ENCODE results near the gene IL17RE. TPM values are rescaled to one million over a fixed set of nuclear protein-coding genes. Genes with fewer than 3 reads are reported as not detected.

Gene IL17RE
- total RNA-seq, 1 experiment from 2014 or later = 2.3 TPM

DNA sequence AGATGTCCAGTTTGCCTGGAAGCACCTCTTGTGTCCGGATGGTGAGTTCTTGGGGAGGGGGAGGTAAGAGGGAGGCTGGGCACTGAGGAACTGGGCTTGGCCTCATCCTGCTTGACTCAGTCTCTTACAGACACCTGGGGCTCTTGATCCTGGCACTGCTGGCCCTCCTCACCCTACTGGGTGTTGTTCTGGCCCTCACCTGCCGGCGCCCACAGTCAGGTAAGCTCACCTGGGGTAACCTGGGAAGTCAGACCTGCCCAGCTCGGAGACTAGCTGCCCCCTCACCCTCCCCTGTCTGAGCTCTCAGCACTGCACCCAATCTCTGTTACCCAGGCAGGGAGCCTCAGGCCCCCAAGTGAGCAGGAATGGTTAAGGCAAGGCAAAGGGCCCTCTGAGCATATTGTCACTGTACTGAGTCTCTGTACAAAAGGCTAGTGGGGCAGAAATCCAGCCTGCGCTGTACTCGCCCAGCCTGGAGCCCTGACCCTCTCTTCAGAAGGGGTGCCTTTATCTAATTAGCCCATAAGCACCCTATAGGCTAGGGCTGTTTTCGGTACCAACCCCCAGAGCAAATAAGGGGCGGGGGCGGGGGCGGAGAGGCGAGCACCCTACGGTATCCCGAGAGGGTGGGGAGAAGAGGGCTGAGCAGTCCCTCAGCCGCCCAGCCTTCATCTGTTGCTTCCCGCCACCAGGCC lies 12.1 kb downstream of the IL17RE start:
- no TSS peak for BruUV-seq (replicated peaks)
- Histone ChIP-seq H3K36me3 (ENCODE audit: insufficient read depth, low read length, poor library complexity, severe bottlenecking) (no peaks in the 10 kb centered on the region), H3K27me3 (replicated peaks; ENCODE audit: insufficient read depth, low read depth, low read length, poor library complexity) (no peaks in the 10 kb centered on the region), H3K27ac (ENCODE audit: low read depth, low read length, poor library complexity, severe bottlenecking) (peak overlapping the region; percentile 75), H3K4me3 (ENCODE audit: low read depth, low read length, poor library complexity, severe bottlenecking) (peak overlapping the region; percentile 64), H3K9me3 (ENCODE audit: low read depth, low read length, poor library complexity, severe bottlenecking) (no peaks in the 10 kb centered on the region), H3K4me1 (ENCODE audit: insufficient read depth, low read length, poor library complexity, severe bottlenecking) (peaks cover 29% of the 10 kb centered on the region)
- intact Hi-C loops (cut with micrococcal nuclease; ENCODE audit: unreplicated experiment) = no loop called here
- CTCF ChIA-PET = no interaction called here
- POLR2A ChIA-PET (ENCODE audit: low non-redundant PET) = no interaction called here
- peak; percentile 78 for DNase-seq (ENCODE audit: low spot score)
- TF ChIP-seq, protein P1, sequence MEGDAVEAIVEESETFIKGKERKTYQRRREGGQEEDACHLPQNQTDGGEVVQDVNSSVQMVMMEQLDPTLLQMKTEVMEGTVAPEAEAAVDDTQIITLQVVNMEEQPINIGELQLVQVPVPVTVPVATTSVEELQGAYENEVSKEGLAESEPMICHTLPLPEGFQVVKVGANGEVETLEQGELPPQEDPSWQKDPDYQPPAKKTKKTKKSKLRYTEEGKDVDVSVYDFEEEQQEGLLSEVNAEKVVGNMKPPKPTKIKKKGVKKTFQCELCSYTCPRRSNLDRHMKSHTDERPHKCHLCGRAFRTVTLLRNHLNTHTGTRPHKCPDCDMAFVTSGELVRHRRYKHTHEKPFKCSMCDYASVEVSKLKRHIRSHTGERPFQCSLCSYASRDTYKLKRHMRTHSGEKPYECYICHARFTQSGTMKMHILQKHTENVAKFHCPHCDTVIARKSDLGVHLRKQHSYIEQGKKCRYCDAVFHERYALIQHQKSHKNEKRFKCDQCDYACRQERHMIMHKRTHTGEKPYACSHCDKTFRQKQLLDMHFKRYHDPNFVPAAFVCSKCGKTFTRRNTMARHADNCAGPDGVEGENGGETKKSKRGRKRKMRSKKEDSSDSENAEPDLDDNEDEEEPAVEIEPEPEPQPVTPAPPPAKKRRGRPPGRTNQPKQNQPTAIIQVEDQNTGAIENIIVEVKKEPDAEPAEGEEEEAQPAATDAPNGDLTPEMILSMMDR (conservative IDR thresholded peaks at IDR 0.05; ENCODE audit: low read depth, low read length) = no peak
- TF ChIP-seq EZH2 (IDR thresholded peaks at IDR 0.05; ENCODE audit: borderline replicate concordance, low read depth, low read length, poor library complexity, severe bottlenecking) = no peak

DNA sequence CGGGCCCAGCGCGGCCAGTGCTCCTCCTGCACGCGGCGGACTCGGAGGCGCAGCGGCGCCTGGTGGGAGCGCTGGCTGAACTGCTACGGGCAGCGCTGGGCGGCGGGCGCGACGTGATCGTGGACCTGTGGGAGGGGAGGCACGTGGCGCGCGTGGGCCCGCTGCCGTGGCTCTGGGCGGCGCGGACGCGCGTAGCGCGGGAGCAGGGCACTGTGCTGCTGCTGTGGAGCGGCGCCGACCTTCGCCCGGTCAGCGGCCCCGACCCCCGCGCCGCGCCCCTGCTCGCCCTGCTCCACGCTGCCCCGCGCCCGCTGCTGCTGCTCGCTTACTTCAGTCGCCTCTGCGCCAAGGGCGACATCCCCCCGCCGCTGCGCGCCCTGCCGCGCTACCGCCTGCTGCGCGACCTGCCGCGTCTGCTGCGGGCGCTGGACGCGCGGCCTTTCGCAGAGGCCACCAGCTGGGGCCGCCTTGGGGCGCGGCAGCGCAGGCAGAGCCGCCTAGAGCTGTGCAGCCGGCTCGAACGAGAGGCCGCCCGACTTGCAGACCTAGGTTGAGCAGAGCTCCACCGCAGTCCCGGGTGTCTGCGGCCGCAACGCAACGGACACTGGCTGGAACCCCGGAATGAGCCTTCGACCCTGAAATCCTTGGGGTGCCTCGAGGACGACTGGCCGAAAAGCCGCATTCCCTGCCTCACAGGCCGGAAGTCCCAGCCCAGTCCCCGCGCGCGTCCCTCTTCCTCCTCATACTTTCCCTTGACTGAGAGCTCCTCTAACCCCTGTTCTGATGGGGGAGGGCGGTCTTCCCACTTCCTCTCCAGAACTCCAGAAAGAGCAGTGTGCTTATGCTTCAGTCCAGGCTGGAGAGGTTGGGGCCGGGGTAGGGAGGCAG lies 12.8 kb downstream of the IL17RE start:
- intact Hi-C loops (cut with micrococcal nuclease; ENCODE audit: unreplicated experiment) = no loop called here
- no peaks in the 10 kb centered on the region for H3K27me3 ChIP-seq (replicated peaks; ENCODE audit: insufficient read depth, low read depth, low read length, poor library complexity)
- H3K9me3 ChIP-seq (ENCODE audit: low read depth, low read length, poor library complexity, severe bottlenecking) = no peaks in the 10 kb centered on the region
- CTCF ChIA-PET = no interaction called here
- BruUV-seq (replicated peaks) = no TSS peak
- peak; percentile 42 for DNase-seq (ENCODE audit: low spot score)
- peak overlapping the region; percentile 75 for H3K27ac ChIP-seq (ENCODE audit: low read depth, low read length, poor library complexity, severe bottlenecking)
- no peak for TF ChIP-seq EZH2 (IDR thresholded peaks at IDR 0.05; ENCODE audit: borderline replicate concordance, low read depth, low read length, poor library complexity, severe bottlenecking)
- TF ChIP-seq, protein P1 (conservative IDR thresholded peaks at IDR 0.05; ENCODE audit: low read depth, low read length) = 0 out of 2 replicates have a peak, but pooled peaks have one; percentile 16
- POLR2A ChIA-PET (ENCODE audit: low non-redundant PET) = no interaction called here
- peak overlapping the region; percentile 64 for H3K4me3 ChIP-seq (ENCODE audit: low read depth, low read length, poor library complexity, severe bottlenecking)
- H3K4me1 ChIP-seq (ENCODE audit: insufficient read depth, low read length, poor library complexity, severe bottlenecking) = peaks cover 29% of the 10 kb centered on the region
- no peaks in the 10 kb centered on the region for H3K36me3 ChIP-seq (ENCODE audit: insufficient read depth, low read length, poor library complexity, severe bottlenecking)

DNA sequence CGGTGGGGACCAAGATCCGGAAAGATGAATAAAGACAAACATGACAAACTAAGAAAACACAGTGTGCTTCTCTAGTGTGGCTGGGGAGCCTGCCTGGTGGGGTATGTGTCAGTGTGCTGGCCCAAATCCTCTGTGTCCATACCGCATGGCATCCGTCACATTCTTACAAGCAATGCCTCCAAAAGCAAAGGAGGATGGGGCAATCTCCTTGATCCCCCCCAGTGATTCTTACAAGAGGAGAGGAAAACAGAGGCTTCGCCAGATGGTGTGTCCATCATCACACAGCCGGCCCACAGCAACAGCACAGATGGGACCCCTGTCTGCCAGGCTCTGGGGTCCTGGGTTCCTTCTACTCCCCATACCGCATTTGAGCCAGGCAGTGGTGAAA lies 13.7 kb downstream of the IL17RE start:
- H3K27ac ChIP-seq (ENCODE audit: low read depth, low read length, poor library complexity, severe bottlenecking) = no peak overlapping the region
- no TSS peak for BruUV-seq (replicated peaks)
- no peaks in the 10 kb centered on the region for H3K36me3 ChIP-seq (ENCODE audit: insufficient read depth, low read length, poor library complexity, severe bottlenecking)
- intact Hi-C loops (cut with micrococcal nuclease; ENCODE audit: unreplicated experiment) = no loop called here
- peaks cover 29% of the 10 kb centered on the region for H3K4me1 ChIP-seq (ENCODE audit: insufficient read depth, low read length, poor library complexity, severe bottlenecking)
- CTCF ChIA-PET = no interaction called here
- H3K9me3 ChIP-seq (ENCODE audit: low read depth, low read length, poor library complexity, severe bottlenecking) = no peaks in the 10 kb centered on the region
- POLR2A ChIA-PET (ENCODE audit: low non-redundant PET) = no interaction called here
- H3K27me3 ChIP-seq (replicated peaks; ENCODE audit: insufficient read depth, low read depth, low read length, poor library complexity) = no peaks in the 10 kb centered on the region
- peak overlapping the region; percentile 46 for H3K4me3 ChIP-seq (ENCODE audit: low read depth, low read length, poor library complexity, severe bottlenecking)
- no peak for DNase-seq (ENCODE audit: low spot score)
- TF ChIP-seq EZH2 (IDR thresholded peaks at IDR 0.05; ENCODE audit: borderline replicate concordance, low read depth, low read length, poor library complexity, severe bottlenecking) = no peak
- TF ChIP-seq, protein P1 (conservative IDR thresholded peaks at IDR 0.05; ENCODE audit: low read depth, low read length) = no peak
